NCI-H82 treated with DMSO at 0.1 percent for 48 hours (cell line): Measurements from ENCODE around the gene SNX13.
"Not testable (repeated sequence)": the region's sequence is repeated elsewhere in the genome, so short reads cannot be mapped to it uniquely, and the experiment has no call there.

Source experiments
- DNase-seq: peaks from one replicate; lab custom pipeline; 2025; ENCODE audit not compliant: unreplicated experiment; lab: John Stamatoyannopoulos, UW

The SNX13 gene

DNA sequence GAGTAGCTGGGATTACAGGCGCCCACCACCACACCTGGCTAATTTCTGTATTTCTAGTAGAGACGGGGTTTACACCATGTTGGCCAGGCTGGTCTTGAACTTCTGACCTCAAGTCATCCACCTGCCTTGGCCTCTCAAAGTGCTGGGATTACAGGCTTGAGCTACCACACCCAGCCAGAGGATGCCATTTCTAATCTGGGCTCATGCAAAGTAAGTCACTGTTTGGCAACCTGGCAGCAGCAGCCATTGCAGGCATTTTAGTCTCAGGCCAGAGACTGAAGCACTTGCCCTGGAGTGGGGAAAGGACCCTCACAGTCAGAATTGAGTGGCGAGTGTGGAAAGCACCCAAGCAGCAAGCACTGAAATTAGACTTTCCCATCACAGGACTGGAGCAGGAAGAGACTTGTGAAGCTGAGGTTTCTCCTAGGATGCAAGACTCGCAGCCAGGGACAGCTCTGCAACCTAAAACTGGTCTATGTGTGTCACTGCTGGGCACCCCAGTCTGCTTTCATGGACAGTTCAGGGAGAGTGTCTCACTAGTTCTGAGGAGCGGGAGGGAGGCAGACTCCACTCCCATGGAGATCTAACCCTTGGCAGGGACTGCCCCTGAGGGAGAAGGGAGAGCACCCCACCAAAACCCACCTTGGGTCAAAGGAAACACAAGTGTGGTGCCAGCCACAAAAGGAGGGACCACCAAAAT lies 27.6 kb downstream of the SNX13 start:
- no peak for DNase-seq

GRCh38 chr7:17912050-17912449 lies 28.2 kb downstream of the SNX13 start:
- DNase-seq, result no peak

DNA sequence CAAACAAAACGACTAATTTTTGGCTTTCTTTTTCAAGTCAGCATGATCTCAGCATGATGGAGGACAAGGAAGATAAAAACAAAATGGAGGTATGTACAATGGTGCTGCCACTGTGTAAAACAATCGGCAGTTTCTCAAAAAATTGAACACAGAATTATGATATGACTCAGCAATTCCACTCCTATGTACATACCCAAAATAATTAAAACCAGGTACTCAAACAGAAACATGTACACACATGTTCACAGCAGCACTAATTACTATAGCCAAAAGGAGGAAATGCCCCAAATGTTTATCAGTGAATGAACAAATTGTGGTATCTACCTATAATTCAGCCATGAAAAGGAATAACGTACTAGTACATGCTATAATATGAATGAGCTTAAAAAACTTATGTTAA lies 29.9 kb downstream of the SNX13 start:
- no peak for DNase-seq

- DNase-seq, result not testable (repeated sequence)
Observed at GRCh38 chr7:17909310-17909709, 31.0 kb downstream of the SNX13 start.

DNA sequence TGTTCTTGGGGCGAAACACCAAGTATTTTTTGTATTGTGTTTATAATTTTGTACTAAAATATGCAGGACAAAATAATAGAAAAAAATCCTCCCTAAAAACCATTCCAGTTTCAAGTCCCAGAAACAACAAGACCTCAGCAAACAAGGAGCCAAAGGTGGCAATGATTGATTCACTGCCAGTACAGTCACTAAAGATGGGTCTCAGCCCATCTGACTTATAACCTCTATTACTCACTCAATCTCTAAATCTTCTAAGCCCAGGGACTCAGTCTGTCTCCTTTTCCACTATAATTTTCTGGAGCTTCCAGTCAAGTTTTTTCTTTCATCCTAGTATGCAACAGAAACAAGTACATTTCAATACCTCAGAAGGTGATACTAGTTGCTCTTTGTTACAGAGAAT lies 33.3 kb downstream of the SNX13 start:
- no peak for DNase-seq

DNA sequence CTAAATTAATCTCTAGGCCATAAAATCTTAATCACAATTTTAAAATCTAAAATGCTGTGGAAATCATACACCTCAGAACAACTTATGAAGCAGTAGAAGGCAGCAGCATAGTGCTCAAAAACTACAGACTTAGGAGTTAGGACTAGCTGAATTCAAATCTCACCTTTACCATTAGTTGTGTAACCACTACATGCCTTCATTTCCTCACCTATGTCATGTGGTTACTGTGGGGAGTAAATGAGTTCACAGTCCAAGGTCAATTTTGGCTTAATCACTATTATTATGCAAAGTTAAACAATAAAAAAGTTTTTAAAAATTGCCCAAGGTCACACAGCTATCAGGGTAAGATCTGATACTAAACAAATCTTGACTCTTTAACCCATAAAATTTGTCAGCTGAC lies 37.0 kb downstream of the SNX13 start:
- DNase-seq, result no peak

DNA sequence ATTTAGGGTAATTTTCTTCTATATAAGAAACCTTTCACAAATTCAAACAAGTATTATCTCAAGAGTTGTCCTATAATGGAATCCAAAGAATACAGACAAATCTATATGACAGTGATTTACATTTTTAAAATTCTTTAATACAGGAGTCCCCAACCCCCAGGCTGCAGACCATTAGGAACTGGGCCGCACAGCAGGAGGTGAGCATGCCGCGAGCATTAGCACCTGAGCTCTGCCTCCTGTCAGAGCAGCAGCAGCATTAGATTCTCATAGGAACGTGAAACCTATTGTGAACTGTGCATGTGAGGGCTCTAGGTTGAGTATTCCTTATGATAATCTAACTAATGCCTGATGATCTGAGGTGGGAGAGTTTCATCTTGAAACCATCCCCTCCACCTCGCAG lies 37.7 kb downstream of the SNX13 start:
- no peak for DNase-seq

- DNase-seq, result no peak
Observed at GRCh38 chr7:17900464-17900863, 39.8 kb downstream of the SNX13 start.

DNA sequence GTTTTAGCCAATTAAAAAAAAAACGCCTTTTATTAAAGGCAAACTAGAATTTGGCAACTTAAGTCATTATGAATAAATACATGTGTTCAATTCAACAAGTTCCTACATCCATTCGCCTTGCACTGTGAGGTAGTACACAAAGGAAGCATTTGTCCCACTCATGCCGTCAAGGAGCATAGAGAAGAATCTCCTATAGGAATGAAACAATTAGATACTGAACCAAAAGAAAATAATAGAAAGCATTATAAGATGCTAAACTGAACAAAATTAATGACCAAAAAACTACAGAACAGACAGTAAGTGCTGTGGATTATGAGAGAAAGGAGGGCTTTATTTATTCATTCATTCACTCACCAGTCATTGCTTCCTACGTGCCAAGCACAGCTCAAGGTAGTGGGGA lies 42.2 kb downstream of the SNX13 start:
- DNase-seq, result no peak

DNA sequence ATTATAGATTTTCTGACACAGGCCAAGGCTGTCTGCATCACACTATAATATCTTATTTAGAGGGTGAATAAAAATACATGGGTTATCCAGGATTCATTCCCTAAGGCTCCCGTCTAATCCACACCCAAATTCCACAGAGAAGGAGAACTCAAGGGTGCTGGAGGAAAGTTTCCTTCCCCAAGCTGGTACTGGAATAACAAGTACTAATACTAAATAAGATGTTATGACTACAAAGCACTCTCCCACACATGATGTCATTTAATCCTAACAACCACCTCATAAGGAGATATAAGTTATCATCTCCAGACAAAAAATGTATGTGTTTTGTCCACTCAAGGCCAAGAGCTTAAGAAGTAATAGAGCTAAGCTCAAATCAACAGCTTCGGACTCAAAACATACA lies 53.0 kb downstream of the SNX13 start:
- no peak for DNase-seq

- DNase-seq, result no peak
Observed at GRCh38 chr7:17882685-17883084, 57.6 kb downstream of the SNX13 start.

DNA sequence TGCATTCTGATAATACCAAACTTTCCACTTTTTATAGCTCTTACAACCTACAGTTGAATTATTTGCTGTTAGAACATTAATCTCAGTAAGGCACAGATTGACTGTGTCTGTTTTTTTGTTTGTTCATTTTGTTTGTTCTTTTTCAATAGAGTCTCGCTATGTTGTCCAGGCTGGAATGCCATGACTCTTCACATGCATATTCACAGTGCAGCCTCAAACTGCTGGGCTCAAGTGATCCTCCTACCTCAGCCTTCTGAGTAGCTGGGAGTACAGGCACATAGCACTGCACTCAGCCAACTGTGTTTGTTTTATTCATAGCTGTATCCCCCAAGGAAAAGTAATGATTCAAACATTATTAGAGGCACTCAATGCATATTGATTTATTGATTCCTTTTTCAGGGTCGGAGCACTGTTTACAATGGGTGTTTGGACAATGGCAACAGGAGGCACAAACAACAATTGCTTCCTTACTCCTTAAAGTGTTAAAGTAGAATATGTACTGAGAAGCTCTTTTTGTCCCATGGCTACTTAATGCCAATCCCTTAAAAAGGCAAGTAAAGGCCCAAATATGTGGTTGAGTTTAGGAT lies 61.1 kb downstream of the SNX13 start:
- no peak for DNase-seq

DNA sequence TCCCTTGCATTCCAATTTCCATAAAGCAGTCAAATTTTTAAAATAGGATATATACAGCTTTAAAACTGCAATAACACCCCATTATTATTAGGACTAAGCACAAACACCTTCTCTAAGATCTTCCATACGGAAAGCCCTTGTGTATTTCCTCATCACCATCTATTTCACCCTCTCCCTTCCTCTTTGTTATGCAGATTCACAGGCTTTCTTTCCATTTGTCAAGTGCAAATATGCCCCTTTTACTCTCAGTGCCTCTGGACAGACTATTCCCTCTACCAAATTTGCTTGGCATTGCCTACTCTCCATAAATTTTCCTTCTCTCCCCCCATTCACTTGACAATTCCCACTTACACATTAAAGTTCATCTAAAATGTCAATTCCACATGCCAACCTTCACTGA lies 61.7 kb downstream of the SNX13 start:
- DNase-seq, result no peak

DNA sequence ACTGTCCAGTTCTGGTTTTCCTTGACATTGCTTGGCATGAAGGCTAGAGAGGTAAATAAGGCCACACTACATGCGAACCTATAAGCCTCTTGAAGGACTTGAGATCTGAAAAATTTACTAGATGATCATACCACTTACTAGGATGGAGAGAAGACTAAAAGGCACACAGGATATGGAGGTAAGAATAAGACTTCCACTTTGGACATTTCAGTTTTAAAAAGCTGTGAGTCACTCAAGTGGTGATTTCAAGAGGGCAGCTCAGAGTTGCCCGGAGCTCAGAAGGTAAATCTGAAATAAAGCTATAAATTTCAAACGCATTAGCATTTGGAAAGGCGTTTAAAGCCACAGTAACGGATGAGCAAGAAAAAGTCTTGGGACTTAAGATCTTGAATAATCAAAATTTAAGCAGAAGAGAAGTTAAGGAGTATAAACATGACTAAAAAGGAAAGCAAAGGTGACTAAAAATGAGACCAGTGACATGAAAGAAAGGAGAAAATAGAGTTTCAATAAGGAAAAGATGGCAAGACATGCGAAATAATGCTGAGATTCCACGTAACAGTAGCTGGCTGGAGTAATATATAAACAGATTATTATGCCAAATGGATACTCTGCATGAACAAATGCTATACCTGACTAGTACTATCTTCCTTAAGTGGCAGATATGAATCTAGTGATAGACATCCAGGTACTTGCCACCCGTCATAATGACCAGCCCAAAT lies 68.3 kb downstream of the SNX13 start:
- no peak for DNase-seq

DNA sequence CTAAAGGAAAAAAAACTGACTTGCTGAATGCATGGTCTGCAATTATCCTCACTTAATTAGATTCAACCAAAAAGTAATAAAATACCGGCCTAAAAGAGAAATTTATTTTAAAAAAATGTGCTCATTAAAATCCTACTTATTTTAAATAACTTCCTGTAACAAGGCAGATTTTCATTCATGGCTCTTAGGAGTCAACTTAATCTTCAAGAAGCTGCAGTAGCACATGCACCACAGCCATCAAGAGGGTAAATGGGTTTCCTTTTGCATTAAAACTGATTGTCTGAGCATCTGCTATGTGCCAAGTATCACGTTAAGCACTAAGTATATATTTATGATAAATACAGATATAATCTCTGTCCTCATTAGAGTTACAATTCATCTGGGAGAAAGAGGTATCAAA lies 69.9 kb downstream of the SNX13 start:
- DNase-seq, result no peak

GRCh38 chr7:17863809-17864143 lies 76.5 kb downstream of the SNX13 start:
- no peak for DNase-seq

DNA sequence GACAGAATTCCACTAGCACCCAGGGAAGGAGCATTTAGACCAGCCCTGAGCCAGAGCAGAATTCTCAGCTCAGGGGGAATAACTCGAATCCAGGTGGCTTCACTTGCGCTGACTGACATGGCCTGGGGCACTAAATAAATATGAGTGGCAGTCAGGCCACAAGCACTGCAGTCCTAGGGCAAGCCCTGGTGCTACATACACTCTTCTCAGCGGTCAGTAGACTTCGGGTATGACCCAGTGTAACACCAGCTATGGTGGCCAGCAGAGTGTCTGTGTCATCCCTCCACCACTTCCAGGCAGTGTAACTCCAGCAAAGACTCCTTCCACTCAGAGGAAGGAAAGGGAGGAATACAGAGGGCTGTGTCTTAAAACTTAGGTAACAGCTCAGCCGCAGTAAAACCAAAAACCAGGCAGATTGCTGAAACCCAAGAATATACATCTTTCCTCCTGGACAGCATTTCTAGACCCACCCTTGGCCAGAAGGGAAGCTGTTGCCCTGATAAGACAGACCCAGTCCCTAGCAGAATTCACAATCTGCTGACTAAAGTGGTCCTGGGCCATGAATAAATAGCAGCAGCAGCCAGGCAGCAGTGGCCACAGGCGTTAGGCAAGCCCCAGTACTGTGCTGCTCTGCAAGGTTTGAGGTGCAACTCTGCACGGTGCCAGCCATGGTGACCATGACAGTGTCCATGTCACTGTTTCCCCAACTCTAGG lies 77.0 kb downstream of the SNX13 start:
- DNase-seq, result no peak

GRCh38 chr7:17856251-17856650 lies 84.0 kb downstream of the SNX13 start:
- no peak for DNase-seq

- DNase-seq, result no peak
Observed at GRCh38 chr7:17855202-17855601, 85.1 kb downstream of the SNX13 start.

GRCh38 chr7:17854261-17855047 lies 85.8 kb downstream of the SNX13 start:
- DNase-seq, result no peak

DNA sequence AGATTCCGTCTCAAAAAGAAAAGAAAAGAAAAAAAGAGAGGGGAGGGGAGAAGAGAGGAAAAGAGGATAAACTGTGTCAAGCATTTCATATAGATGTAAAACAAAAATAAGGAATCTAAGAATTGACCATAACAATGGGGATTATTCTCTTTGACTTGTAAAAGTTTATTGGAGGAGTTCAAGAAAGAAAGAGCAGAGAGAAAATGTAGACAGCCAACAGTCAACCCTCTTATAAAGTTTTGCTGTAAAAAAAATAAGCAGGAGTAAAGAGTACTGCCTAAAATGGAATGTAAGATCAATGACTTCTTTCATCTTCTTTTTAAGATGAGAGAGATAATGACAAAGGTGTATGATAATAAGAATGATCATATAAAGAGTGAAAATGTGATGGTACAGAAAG lies 87.9 kb downstream of the SNX13 start:
- DNase-seq, result no peak
